A673 (cell line): ENCODE measurements around the gene TAS1R1.

Experiments used
- EZH2 ChIP-seq: fragments of 200-600 bp; sonication (generic); IDR thresholded peaks from 2 replicates; pipeline ENCODE4 v1.6.1; 2017; ENCODE audit warnings: borderline replicate concordance, low read depth, mild to moderate bottlenecking, mixed read lengths, antibody characterized with exemption, low read length; ENCODE audit not compliant: poor library complexity, severe bottlenecking
- TF ChIP-seq, protein P1 (sequence below): fragments of 300-800, 200-600 bp; sonication (generic); conservative IDR thresholded peaks from 2 replicates; pipeline ENCODE4 v1.5.1; 2017; ENCODE audit warnings: low read depth, mild to moderate bottlenecking, antibody characterized with exemption, low read length, moderate library complexity, mixed read lengths

DNA sequence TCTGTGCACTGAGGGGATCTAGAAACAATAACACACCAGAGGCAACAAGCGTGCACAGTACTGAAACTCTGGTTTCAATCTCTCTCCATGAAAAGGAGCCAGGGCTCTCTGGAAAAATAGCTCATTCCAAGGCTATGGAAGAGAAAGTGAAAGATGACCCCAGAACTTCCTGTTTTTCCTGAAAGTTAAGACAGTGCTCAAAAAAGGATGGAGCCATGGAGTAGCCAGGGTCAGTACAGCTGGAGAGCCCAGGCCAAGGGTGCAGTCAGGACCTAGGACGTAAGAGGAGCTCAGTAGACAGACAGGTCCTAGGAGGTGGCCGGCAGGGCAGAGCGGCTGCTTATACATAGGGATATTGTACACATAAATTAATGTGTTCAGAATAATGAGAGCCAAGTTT is 19.9 kb upstream of the TAS1R1 start:
- TF ChIP-seq, protein P1, sequence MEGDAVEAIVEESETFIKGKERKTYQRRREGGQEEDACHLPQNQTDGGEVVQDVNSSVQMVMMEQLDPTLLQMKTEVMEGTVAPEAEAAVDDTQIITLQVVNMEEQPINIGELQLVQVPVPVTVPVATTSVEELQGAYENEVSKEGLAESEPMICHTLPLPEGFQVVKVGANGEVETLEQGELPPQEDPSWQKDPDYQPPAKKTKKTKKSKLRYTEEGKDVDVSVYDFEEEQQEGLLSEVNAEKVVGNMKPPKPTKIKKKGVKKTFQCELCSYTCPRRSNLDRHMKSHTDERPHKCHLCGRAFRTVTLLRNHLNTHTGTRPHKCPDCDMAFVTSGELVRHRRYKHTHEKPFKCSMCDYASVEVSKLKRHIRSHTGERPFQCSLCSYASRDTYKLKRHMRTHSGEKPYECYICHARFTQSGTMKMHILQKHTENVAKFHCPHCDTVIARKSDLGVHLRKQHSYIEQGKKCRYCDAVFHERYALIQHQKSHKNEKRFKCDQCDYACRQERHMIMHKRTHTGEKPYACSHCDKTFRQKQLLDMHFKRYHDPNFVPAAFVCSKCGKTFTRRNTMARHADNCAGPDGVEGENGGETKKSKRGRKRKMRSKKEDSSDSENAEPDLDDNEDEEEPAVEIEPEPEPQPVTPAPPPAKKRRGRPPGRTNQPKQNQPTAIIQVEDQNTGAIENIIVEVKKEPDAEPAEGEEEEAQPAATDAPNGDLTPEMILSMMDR, result no peak
- no peak for TF ChIP-seq EZH2
